Activated T-cell treated with anti-CD3 and anti-CD28 coated beads for 1 hour (primary cell): Measurements from ENCODE around the gene AK2.
"Not testable (repeated sequence)": the region's sequence is repeated elsewhere in the genome, so short reads cannot be mapped to it uniquely, and the experiment has no call there.

Source experiments
- DNase-seq: peaks from one replicate; pipeline ENCODE4 v3.0.0-alpha.2; 2020; ENCODE audit warnings: low read depth

Gene AK2

GRCh38 chr1:33036526-33037503, at the start of gene AK2:
AK2 (minus strand) TSS chr1:33036883; CDS start chr1:33036828, 55 bp downstream.
- peak; percentile 80 for DNase-seq

- DNase-seq = no peak
Observed at GRCh38 chr1:33086384-33086850, 49.7 kb upstream of the AK2 start.

GRCh38 chr1:33085332-33085731, 48.6 kb upstream of the AK2 start:
- no peak for DNase-seq

- no peak for DNase-seq
Observed at GRCh38 chr1:33082575-33083108, 46.0 kb upstream of the AK2 start.

GRCh38 chr1:33081554-33082305, 45.0 kb upstream of the AK2 start:
- DNase-seq = no peak

- DNase-seq = peak; percentile 98
Observed at GRCh38 chr1:33080885-33081553, 44.3 kb upstream of the AK2 start, which contains the start of gene AZIN2. AZIN2 (plus strand) TSS chr1:33081153; CDS start chr1:33082250, 1,097 bp downstream.

- DNase-seq = no peak
Observed at GRCh38 chr1:33080373-33080772, 43.7 kb upstream of the AK2 start.

GRCh38 chr1:33078030-33078591, 41.4 kb upstream of the AK2 start:
- DNase-seq = no peak

GRCh38 chr1:33074193-33074945, 37.7 kb upstream of the AK2 start:
- no peak for DNase-seq

GRCh38 chr1:33072707-33073106, 36.0 kb upstream of the AK2 start:
- DNase-seq = no peak

- no peak for DNase-seq
Observed at GRCh38 chr1:33070628-33071027, 33.9 kb upstream of the AK2 start.

GRCh38 chr1:33068108-33068507, 31.4 kb upstream of the AK2 start:
- not testable (repeated sequence) for DNase-seq

GRCh38 chr1:33066477-33066876, 29.8 kb upstream of the AK2 start:
- DNase-seq = not testable (repeated sequence)

GRCh38 chr1:33065301-33065700, 28.6 kb upstream of the AK2 start:
- no peak for DNase-seq

- not testable (repeated sequence) for DNase-seq
Observed at GRCh38 chr1:33064284-33064683, 27.6 kb upstream of the AK2 start.

GRCh38 chr1:33061834-33062233, 25.2 kb upstream of the AK2 start:
- DNase-seq = no peak

GRCh38 chr1:33060579-33061083, 23.9 kb upstream of the AK2 start:
- no peak for DNase-seq

GRCh38 chr1:33057095-33057494, 20.4 kb upstream of the AK2 start:
- no peak for DNase-seq

- DNase-seq = no peak
Observed at GRCh38 chr1:33056426-33056825, 19.7 kb upstream of the AK2 start.

GRCh38 chr1:33055210-33056008, 18.7 kb upstream of the AK2 start:
- DNase-seq = no peak
